GM19372 (cell line): ENCODE measurements around the gene PDZRN3.
"Not testable (repeated sequence)": the region's sequence is repeated elsewhere in the genome, so short reads cannot be mapped to it uniquely, and the experiment has no call there.

Experiments
- ATAC-seq: cut with Tn5 transposase; IDR thresholded peaks from one replicate; pipeline ENCODE4 v1.9.1; 2021; ENCODE audit warnings: mild to moderate bottlenecking, low read depth, moderate library complexity; ENCODE audit not compliant: unreplicated experiment

Gene PDZRN3

GRCh38 chr3:73471986-73472787 lies 152.6 kb downstream of the PDZRN3 start:
- no peak for ATAC-seq

GRCh38 chr3:73470860-73471259 lies 153.9 kb downstream of the PDZRN3 start:
- no peak for ATAC-seq

DNA sequence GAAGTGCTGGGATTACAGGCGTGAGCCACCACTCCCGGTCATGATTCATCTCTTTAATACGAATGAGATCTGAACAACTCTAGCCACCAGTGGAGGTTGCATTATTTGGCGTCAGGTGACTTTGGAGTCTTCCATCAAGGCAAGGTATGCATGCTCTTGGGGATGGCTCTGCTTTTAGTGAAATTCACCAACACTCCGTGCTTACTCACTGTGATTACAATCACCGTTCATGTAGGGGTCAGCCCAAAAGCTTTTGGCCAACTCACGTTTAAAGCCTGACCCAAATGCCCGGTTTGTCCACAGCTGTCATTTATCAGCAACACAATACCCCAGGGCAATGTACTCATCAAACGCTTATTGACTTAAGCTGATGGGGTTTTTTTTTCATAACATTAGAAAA lies 155.4 kb downstream of the PDZRN3 start:
- ATAC-seq = no peak

DNA sequence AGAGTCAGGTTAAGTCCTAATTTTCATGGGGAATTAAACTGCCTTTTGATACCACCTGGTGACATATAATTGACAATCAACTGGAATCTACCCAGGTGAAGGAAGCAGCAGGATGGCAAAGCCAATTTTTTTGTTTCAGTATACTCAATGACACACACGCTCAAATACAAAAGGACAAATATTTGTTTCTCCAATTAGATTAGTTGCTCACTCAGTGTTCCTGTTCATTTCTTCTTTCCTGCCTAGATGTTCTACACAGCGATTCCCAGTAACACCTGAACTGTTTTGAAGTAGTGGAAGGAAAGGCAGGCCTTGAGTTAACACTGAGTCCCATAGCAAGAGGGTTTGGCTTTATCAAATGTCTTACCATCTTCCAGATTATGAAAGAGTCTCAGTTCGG lies 157.5 kb downstream of the PDZRN3 start:
- ATAC-seq = no peak

GRCh38 chr3:73465926-73466325 lies 158.8 kb downstream of the PDZRN3 start:
- no peak for ATAC-seq

DNA sequence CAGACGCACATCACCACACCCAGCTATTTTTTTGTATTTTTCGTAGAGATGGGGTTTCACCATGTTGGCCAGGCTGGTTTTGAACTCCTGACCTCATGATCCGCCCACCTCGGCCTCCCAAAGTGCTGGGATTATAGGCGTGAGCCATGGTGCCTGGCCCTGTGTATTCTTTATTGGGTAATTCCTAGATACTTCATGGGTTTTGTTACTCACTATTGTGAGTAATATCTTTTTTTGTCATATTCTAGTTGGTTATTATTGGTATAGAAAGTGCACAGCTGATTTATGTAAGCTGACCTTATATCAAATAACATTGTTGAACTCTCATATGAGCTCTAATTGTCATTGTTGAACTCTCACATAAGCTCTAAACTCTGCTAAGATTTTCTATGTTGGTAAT lies 160.6 kb downstream of the PDZRN3 start:
- not testable (repeated sequence) for ATAC-seq

GRCh38 chr3:73461547-73461946 lies 163.2 kb downstream of the PDZRN3 start:
- no peak for ATAC-seq

GRCh38 chr3:73459711-73460110 lies 165.0 kb downstream of the PDZRN3 start:
- no peak for ATAC-seq

- ATAC-seq = no peak
Observed at GRCh38 chr3:73453666-73454065, 171.1 kb downstream of the PDZRN3 start.

GRCh38 chr3:73452729-73453128 lies 172.0 kb downstream of the PDZRN3 start:
- ATAC-seq = no peak

DNA sequence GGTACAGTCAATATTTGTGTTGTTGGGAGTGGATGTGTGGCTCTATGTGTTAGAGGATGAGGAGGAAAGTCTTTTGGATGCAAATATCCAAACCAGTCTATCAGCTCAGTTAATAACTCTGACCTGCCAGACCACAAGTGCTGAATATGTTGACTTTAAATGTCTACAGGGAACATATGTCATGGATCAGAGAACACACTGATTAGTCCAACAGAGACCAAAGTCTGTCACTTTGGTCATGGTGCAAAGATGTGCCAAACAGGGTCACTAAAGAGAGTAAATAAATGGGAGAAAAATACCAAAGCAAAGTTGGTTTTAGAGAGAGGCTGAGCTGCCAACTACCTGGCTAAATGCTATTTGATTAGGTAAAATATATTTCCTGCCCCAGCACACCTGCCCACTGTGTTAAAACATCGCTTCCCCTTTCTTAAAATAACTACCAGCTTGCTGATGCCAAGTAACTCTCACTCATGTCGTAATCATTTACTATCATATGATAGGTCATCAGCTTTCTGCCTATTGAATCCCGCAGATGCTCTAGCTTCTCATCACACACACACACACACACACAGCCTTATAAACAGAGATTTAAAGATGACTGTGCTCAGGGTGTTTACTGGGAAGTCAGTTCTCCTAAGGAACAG lies 173.3 kb downstream of the PDZRN3 start:
- ATAC-seq = peak; percentile 28

GRCh38 chr3:73449774-73450173 lies 175.0 kb downstream of the PDZRN3 start:
- no peak for ATAC-seq

- ATAC-seq = peak; percentile 86
Observed at GRCh38 chr3:73448761-73449301, 175.9 kb downstream of the PDZRN3 start.

- ATAC-seq = no peak
Observed at GRCh38 chr3:73448041-73448440, 176.7 kb downstream of the PDZRN3 start.

- ATAC-seq = no peak
Observed at GRCh38 chr3:73447111-73447510, 177.6 kb downstream of the PDZRN3 start.

DNA sequence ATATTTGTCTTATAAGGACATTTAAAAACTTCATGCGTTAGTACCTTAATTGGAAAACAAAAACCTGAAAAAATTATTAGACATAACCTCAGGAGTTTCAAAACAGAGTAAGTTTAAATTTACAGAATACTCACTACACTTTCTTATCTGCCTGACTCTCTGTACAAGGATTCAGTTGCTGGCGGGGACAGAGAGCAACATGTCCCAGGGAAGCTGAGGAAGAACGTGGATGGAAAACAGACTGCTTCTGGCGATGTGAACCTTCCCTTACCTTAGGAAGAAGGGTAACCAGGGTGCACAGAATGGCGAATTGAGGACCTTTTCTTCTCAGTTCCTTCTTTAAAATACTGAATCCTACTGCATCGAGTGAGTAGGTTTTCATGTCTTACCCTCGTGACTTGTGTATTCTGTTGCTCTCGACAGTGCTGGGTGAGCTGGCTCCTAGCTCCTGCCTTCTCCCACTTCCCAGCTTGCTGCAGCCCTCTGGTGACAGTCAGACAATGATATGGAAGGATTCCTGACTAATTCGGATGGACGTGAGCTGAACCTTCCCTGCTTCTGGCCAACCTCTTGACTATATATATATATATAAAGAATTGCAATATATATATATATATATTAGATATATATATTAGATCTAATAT lies 178.2 kb downstream of the PDZRN3 start:
- no peak for ATAC-seq

DNA sequence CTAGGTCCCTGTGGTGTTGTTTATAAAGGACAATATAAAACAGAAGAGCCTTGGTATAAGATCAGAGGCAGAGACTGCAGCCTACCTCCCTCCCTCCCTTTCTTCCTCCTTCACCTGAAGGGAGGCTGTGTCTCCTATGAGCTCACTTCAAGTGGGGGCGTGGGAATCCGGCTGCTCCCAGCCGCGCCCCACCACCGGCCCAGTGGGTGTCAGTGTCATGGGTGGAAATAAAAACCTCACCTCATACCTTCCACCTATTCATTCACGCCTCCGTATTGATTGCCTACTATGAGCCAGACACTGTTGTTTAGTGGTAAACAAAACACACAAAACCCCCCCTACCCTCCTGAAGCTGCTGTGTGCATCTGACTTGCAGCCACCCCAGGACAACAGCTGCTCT lies 181.9 kb downstream of the PDZRN3 start:
- ATAC-seq = no peak

- ATAC-seq = no peak
Observed at GRCh38 chr3:73442152-73442551, 182.6 kb downstream of the PDZRN3 start.

DNA sequence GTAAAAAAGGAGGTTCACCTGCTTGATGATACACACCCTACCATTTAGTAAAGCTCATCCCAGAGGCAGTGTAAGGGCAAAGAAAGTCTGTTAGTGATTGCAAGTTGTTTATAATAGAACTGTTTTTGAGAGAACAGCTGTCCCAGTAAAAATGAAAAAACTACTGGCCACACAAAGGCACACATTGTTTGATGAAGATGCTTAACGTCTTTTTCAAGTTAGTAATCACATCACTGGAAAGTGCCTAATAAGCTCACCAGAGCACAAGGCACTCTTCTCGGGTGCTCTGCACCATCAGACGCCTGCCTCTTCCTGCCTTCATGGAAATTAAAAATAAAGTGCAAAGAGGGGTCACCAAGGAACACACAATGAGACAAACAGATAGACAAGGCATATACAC lies 186.9 kb downstream of the PDZRN3 start:
- no peak for ATAC-seq

- ATAC-seq = no peak
Observed at GRCh38 chr3:73435055-73435454, 189.7 kb downstream of the PDZRN3 start.

- ATAC-seq = no peak
Observed at GRCh38 chr3:73433687-73434086, 191.1 kb downstream of the PDZRN3 start.
